ENCODE data around the gene KCNJ5.

The KCNJ5 gene

DNA sequence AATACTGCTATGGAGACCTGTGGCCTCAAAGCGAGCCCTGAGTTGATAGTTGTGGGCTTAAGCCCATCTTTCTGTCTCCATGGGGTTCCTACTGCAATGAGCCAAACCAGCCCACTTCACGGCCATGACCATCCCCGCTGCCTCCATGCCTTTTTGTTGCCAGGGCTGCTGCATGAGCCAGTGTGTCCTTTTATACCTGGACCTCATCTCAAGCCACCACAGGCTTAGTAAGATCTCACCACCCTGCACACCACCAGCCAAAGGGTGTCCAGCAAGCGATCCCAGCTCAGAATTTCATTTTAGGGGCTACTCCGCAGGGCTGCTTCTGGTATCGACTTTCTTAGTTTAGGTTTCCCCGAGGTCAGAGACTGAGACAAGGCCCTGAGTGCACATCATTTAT is 43.2 kb downstream of the KCNJ5 start:
- no peaks in the 10 kb centered on the region for H3F3A ChIP-seq (ENCODE audit: insufficient read depth, low read length)
- no peak overlapping the region for H2AFZ ChIP-seq (ENCODE audit: low read length)
- no peak overlapping the region for H3K4me3 ChIP-seq (ENCODE audit: low read depth, low read length, poor library complexity, severe bottlenecking)
- H3K27ac ChIP-seq (ENCODE audit: low read depth, low read length, poor library complexity, severe bottlenecking): no peak overlapping the region
- H3K4me2 ChIP-seq (ENCODE audit: low read length): no peak overlapping the region
- H3K27me3 ChIP-seq (ENCODE audit: insufficient read depth, low read length): no peaks in the 10 kb centered on the region
- no peaks in the 10 kb centered on the region for H3K79me2 ChIP-seq (ENCODE audit: insufficient read depth, low read length)
- no peaks in the 10 kb centered on the region for H3K4me1 ChIP-seq (ENCODE audit: insufficient read depth, low read length, severe bottlenecking)
- H3K9me2 ChIP-seq (ENCODE audit: low read depth, low read length): no peaks in the 10 kb centered on the region
- H3K9me3 ChIP-seq (ENCODE audit: low read length): no peaks in the 10 kb centered on the region
- H3K36me3 ChIP-seq (ENCODE audit: insufficient read depth, low read length): no peaks in the 10 kb centered on the region
- TF ChIP-seq EZH2 (IDR thresholded peaks at IDR 0.05; ENCODE audit: borderline replicate concordance, low read length): no peak
- TF ChIP-seq, protein P1, sequence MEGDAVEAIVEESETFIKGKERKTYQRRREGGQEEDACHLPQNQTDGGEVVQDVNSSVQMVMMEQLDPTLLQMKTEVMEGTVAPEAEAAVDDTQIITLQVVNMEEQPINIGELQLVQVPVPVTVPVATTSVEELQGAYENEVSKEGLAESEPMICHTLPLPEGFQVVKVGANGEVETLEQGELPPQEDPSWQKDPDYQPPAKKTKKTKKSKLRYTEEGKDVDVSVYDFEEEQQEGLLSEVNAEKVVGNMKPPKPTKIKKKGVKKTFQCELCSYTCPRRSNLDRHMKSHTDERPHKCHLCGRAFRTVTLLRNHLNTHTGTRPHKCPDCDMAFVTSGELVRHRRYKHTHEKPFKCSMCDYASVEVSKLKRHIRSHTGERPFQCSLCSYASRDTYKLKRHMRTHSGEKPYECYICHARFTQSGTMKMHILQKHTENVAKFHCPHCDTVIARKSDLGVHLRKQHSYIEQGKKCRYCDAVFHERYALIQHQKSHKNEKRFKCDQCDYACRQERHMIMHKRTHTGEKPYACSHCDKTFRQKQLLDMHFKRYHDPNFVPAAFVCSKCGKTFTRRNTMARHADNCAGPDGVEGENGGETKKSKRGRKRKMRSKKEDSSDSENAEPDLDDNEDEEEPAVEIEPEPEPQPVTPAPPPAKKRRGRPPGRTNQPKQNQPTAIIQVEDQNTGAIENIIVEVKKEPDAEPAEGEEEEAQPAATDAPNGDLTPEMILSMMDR (IDR thresholded peaks at IDR 0.05; ENCODE audit: low read length): no peak
- H3K9ac ChIP-seq (ENCODE audit: low read length): no peak overlapping the region
- no peaks in the 10 kb centered on the region for H4K20me1 ChIP-seq (ENCODE audit: insufficient read depth, low read length)

DNA sequence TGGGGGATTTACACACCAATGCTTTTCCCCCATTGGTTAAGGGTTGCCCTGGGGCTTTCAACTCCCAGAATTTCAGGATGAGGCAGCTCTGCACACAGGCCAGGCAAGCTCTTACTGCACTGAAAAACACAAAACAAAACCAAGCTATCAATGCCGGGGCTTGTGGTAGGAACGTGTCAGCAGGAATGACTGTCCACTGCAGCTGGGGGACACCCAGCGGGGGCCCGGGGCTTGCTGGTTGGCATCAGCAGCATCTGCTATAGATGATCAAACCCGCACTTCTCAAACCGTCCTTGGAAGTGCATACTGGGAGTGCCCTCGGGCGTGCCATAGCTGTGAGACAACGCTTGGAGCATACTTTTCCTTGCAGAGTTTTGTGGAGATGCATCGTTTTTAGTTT is 43.8 kb downstream of the KCNJ5 start:
- H3K9me3 ChIP-seq (ENCODE audit: low read length): no peaks in the 10 kb centered on the region
- no peaks in the 10 kb centered on the region for H3K27me3 ChIP-seq (ENCODE audit: insufficient read depth, low read length)
- no peaks in the 10 kb centered on the region for H3F3A ChIP-seq (ENCODE audit: insufficient read depth, low read length)
- no peaks in the 10 kb centered on the region for H4K20me1 ChIP-seq (ENCODE audit: insufficient read depth, low read length)
- no peak overlapping the region for H3K27ac ChIP-seq (ENCODE audit: low read depth, low read length, poor library complexity, severe bottlenecking)
- H3K4me3 ChIP-seq (ENCODE audit: low read depth, low read length, poor library complexity, severe bottlenecking): no peak overlapping the region
- H3K4me1 ChIP-seq (ENCODE audit: insufficient read depth, low read length, severe bottlenecking): no peaks in the 10 kb centered on the region
- TF ChIP-seq EZH2 (IDR thresholded peaks at IDR 0.05; ENCODE audit: borderline replicate concordance, low read length): no peak
- TF ChIP-seq, protein P1 (IDR thresholded peaks at IDR 0.05; ENCODE audit: low read length): no peak
- no peaks in the 10 kb centered on the region for H3K79me2 ChIP-seq (ENCODE audit: insufficient read depth, low read length)
- H3K9me2 ChIP-seq (ENCODE audit: low read depth, low read length): no peaks in the 10 kb centered on the region
- H3K4me2 ChIP-seq (ENCODE audit: low read length): no peak overlapping the region
- H3K9ac ChIP-seq (ENCODE audit: low read length): no peak overlapping the region
- no peaks in the 10 kb centered on the region for H3K36me3 ChIP-seq (ENCODE audit: insufficient read depth, low read length)
- no peak overlapping the region for H2AFZ ChIP-seq (ENCODE audit: low read length)

DNA sequence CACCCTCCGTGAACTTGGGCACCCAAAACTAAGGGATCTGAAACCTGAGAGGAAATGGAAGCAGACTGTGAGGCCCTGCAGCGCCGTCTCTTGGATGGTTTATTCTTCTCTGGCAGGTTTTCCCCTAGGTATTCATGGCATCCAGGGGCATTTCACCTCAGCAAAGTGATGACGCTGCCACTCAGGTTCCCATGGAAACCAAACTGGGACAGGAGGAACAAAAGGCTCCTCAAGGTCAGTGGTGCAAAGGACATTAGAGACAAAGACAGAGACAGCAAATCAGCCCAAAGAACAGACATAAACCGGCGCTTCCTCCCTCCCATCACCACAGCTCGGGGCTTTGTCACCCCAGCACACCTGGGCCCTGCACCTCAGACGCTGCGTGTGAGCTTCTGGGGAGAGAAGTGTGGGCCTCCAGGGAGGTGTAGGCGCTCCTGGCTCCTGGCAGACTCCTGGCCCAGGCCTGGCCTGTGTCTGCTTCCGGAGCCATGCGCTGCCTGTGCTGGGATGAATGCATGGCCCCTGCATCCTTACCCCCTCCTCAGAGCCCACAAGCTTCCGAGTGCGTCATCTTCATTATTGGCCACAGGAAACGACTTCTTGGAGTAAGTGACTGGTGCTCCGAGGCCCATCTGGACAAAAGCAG is 45.6 kb downstream of the KCNJ5 start:
- H3K27me3 ChIP-seq (ENCODE audit: insufficient read depth, low read length): peaks cover 2% of the 10 kb centered on the region; the same call in 1 of the 2 replicates
- H3K79me2 ChIP-seq (ENCODE audit: insufficient read depth, low read length): no peaks in the 10 kb centered on the region
- no peaks in the 10 kb centered on the region for H4K20me1 ChIP-seq (ENCODE audit: insufficient read depth, low read length)
- H3K4me2 ChIP-seq (ENCODE audit: low read length): no peak overlapping the region
- H3K4me3 ChIP-seq (ENCODE audit: low read depth, low read length, poor library complexity, severe bottlenecking): no peak overlapping the region
- H3K36me3 ChIP-seq (ENCODE audit: insufficient read depth, low read length): no peaks in the 10 kb centered on the region
- no peak overlapping the region for H3K27ac ChIP-seq (ENCODE audit: low read depth, low read length, poor library complexity, severe bottlenecking)
- H3K9ac ChIP-seq (ENCODE audit: low read length): no peak overlapping the region
- H3K4me1 ChIP-seq (ENCODE audit: insufficient read depth, low read length, severe bottlenecking): no peaks in the 10 kb centered on the region
- no peaks in the 10 kb centered on the region for H3K9me2 ChIP-seq (ENCODE audit: low read depth, low read length)
- TF ChIP-seq, protein P1 (IDR thresholded peaks at IDR 0.05; ENCODE audit: low read length): no peak
- no peak for TF ChIP-seq EZH2 (IDR thresholded peaks at IDR 0.05; ENCODE audit: borderline replicate concordance, low read length)
- H2AFZ ChIP-seq (ENCODE audit: low read length): no peak overlapping the region
- H3F3A ChIP-seq (ENCODE audit: insufficient read depth, low read length): no peaks in the 10 kb centered on the region
- H3K9me3 ChIP-seq (ENCODE audit: low read length): no peaks in the 10 kb centered on the region
